SK-N-SH (cell line): Measurements from ENCODE around the gene ANKEF1. TPM values are rescaled to one million over a fixed set of nuclear protein-coding genes. Genes with fewer than 3 reads are reported as not detected.

Experiments
- CTCF ChIA-PET: fragments of 300-600, 350-600 bp; formaldehyde crosslinking; extraction: SDS; loops from one replicate; lab custom pipeline; 2021; lab: Yijun Ruan, JAX
- POLR2A ChIA-PET: fragments of 350-600 bp; sonication (Branson Sonifier 250); formaldehyde crosslinking; extraction: SDS; loops from one replicate; lab custom pipeline; 2020; ENCODE audit warnings: antibody characterized with exemption, inconsistent platforms; lab: Yijun Ruan, JAX
- DNase-seq: peaks from one replicate; pipeline ENCODE4 v3.0.0; 2012
- H2AFZ ChIP-seq: fragments of 200-600 bp; sonication (generic); 2 replicates; pipeline ENCODE4 v1.8.1; 2016; ENCODE audit warnings: antibody characterized with exemption, mild to moderate bottlenecking, low read depth
- H3F3A ChIP-seq: fragments of 200-600 bp; sonication (generic); replicated peaks from 2 replicates; pipeline ENCODE3; 2016; ENCODE audit warnings: antibody characterized with exemption, mild to moderate bottlenecking; ENCODE audit not compliant: insufficient read depth
- H3K27ac ChIP-seq, 2 experiments: fragments of 200-500 bp in 1 of 2; fragments of 200-600 bp in 1 of 2; sonication (Bioruptor generic) in 1 of 2; sonication (generic), shearing (Covaris generic) in 1 of 2; 2 replicates each; pipeline versions ENCODE4 v1.5.1 to v1.6.1; 2014 to 2016; ENCODE audit warnings: low read depth in 2 of 2, inconsistent platforms in 1 of 2, low read length in 1 of 2, mild to moderate bottlenecking in 1 of 2, mixed read lengths in 1 of 2
- H3K27me3 ChIP-seq: fragments of 200-600 bp; sonication (generic), shearing (Covaris generic); 2 replicates; pipeline ENCODE4 v1.6.1; 2016; ENCODE audit warnings: mixed run types; ENCODE audit not compliant: insufficient read depth
- H3K36me3 ChIP-seq, 2 experiments: fragments of 200-500 bp in 1 of 2; fragments of 200-600 bp in 1 of 2; sonication (Bioruptor generic) in 1 of 2; sonication (generic) in 1 of 2; replicated peaks in 1 of 2; 2 replicates each; pipeline versions ENCODE3 to v1.5.1; 2014 to 2016; ENCODE audit warnings: low read length in 1 of 2, mild to moderate bottlenecking in 1 of 2; ENCODE audit not compliant: insufficient read depth in 2 of 2, control insufficient read depth in 1 of 2
- H3K4me1 ChIP-seq, 2 experiments: fragments of 200-500 bp in 1 of 2; fragments of 200-600 bp in 1 of 2; sonication (Bioruptor generic) in 1 of 2; sonication (generic), shearing (Covaris generic) in 1 of 2; 2 replicates each; pipeline versions ENCODE4 v1.5.1 to v1.6.1; 2014 to 2016; ENCODE audit warnings: low read depth in 1 of 2, low read length in 1 of 2, mixed run types in 1 of 2; ENCODE audit not compliant: insufficient read depth in 2 of 2, control insufficient read depth in 1 of 2
- H3K4me2 ChIP-seq: fragments of 200-600 bp; sonication (generic), shearing (Covaris generic); 2 replicates; pipeline ENCODE4 v1.6.1; 2017; ENCODE audit warnings: mixed run types
- H3K4me3 ChIP-seq, 2 experiments: fragments of 200-500 bp in 1 of 2; fragments of 200-600 bp in 1 of 2; sonication (Bioruptor generic) in 1 of 2; sonication (generic), shearing (Covaris generic) in 1 of 2; 2 replicates each; pipeline versions ENCODE4 v1.5.1 to v1.8.1; 2014 to 2016; ENCODE audit warnings: low read depth in 2 of 2, inconsistent platforms in 1 of 2, low read length in 1 of 2, mild to moderate bottlenecking in 1 of 2, mixed read lengths in 1 of 2, moderate library complexity in 1 of 2
- H3K79me2 ChIP-seq: fragments of 200-600 bp; sonication (generic); 2 replicates; pipeline ENCODE4 v1.8.1; 2017; ENCODE audit warnings: mild to moderate bottlenecking; ENCODE audit not compliant: insufficient read depth
- H3K9ac ChIP-seq: fragments of 200-600 bp; sonication (generic); 2 replicates; pipeline ENCODE4 v1.6.1; 2017; ENCODE audit warnings: mixed run types
- H3K9me2 ChIP-seq: fragments of 200-600 bp; sonication (generic); 2 replicates; pipeline ENCODE4 v1.6.1; 2017; ENCODE audit warnings: mixed run types
- H3K9me3 ChIP-seq: fragments of 200-600 bp; sonication (generic); 2 replicates; pipeline ENCODE4 v1.6.1; 2017; ENCODE audit warnings: mixed run types, mild to moderate bottlenecking, moderate library complexity
- H4K20me1 ChIP-seq: fragments of 200-600 bp; sonication (generic); 2 replicates; pipeline ENCODE4 v1.6.1; 2017; ENCODE audit warnings: mild to moderate bottlenecking, mixed run types; ENCODE audit not compliant: insufficient read depth
- CHD2 ChIP-seq: fragments of 150-350 bp; IDR thresholded peaks from 2 replicates; pipeline ENCODE4 v1.6.1; 2018; ENCODE audit warnings: low read length; ENCODE audit not compliant: partially characterized antibody
- EP300 ChIP-seq, 2 experiments: IDR thresholded peaks; 2 replicates each; pipeline versions ENCODE4 v1.4.0 to v1.6.1; 2012; ENCODE audit warnings: borderline replicate concordance in 1 of 2, low read depth in 1 of 2, low read length in 1 of 2
- EZH2phosphoT487 ChIP-seq: fragments of 200-600 bp; sonication (generic); IDR thresholded peaks from 2 replicates; pipeline ENCODE4 v1.6.1; 2017; ENCODE audit warnings: low read depth, mixed run types, mild to moderate bottlenecking, antibody characterized with exemption, moderate library complexity, borderline replicate concordance
- FOSL2 ChIP-seq: IDR thresholded peaks from 2 replicates; pipeline ENCODE4 v1.4.0; 2012; ENCODE audit warnings: low read depth, mild to moderate bottlenecking, moderate library complexity, borderline replicate concordance
- FOXM1 ChIP-seq: IDR thresholded peaks from 2 replicates; pipeline ENCODE4 v1.4.0; 2012; ENCODE audit warnings: low read depth, mild to moderate bottlenecking
- GABPA ChIP-seq: IDR thresholded peaks from 2 replicates; pipeline ENCODE4 v1.4.0; 2012; ENCODE audit warnings: low read depth, mild to moderate bottlenecking
- GATA2 ChIP-seq: sonication (generic); formaldehyde crosslinking; IDR thresholded peaks from 2 replicates; pipeline ENCODE4 v1.5.0; 2020; ENCODE audit warnings: mild to moderate bottlenecking, missing genetic modification reagents
- MEF2A ChIP-seq: IDR thresholded peaks from 2 replicates; pipeline ENCODE4 v1.4.0; 2012; ENCODE audit warnings: low read depth, borderline replicate concordance
- MXI1 ChIP-seq: IDR thresholded peaks from 2 replicates; pipeline ENCODE4 v1.6.1; 2012; ENCODE audit warnings: mild to moderate bottlenecking, low read depth, low read length, improper control_type of control experiment
- RAD21 ChIP-seq: IDR thresholded peaks from 2 replicates; pipeline ENCODE4 v1.6.1; 2012; ENCODE audit warnings: mild to moderate bottlenecking, low read length
- REST ChIP-seq: IDR thresholded peaks from 2 replicates; pipeline ENCODE4 v1.6.1; 2012; ENCODE audit warnings: mild to moderate bottlenecking, low read depth, low read length, moderate library complexity
- RFX5 ChIP-seq: IDR thresholded peaks from 2 replicates; pipeline ENCODE4 v1.6.1; 2012; ENCODE audit warnings: mild to moderate bottlenecking, improper control_type of control experiment, low read length
- RXRA ChIP-seq: IDR thresholded peaks from 2 replicates; pipeline ENCODE4 v1.4.0; 2012; ENCODE audit warnings: low read depth, mild to moderate bottlenecking, borderline replicate concordance
- TAF1 ChIP-seq: IDR thresholded peaks from 2 replicates; pipeline ENCODE4 v1.6.1; 2012; ENCODE audit warnings: low read depth, mild to moderate bottlenecking, low read length, moderate library complexity, borderline replicate concordance
- TCF12 ChIP-seq: IDR thresholded peaks from 2 replicates; pipeline ENCODE4 v1.4.0; 2012
- TEAD4 ChIP-seq: IDR thresholded peaks from 2 replicates; pipeline ENCODE4 v1.4.0; 2012; ENCODE audit warnings: mild to moderate bottlenecking, borderline replicate concordance; ENCODE audit not compliant: insufficient read depth
- WGBS: methylation state at CpG from one replicate; pipeline ENCODE4 v1.1.6; 2017; ENCODE audit warnings: low lambda C conversion rate; 5-methylcytosine and 5-hydroxymethylcytosine counted together
- polyA plus RNA-seq, 3 experiments: library from polyadenylated mRNA; depleted of rRNA; stranded (reverse); fragments of >200 nt; gene quantifications; 2 replicates each; pipeline ENCODE4 v1.2.3, GENCODE V29; 2012

Gene ANKEF1
- polyA plus RNA-seq, 1 of the 3 experiments (the other 2 are of a cell fraction) = 2.3 TPM

- TF ChIP-seq MEF2A = no peak
- TF ChIP-seq TCF12 = no peak
- no peak for TF ChIP-seq RFX5
- no peak for TF ChIP-seq EP300 (IDR thresholded peaks at IDR 0.05; ENCODE audit: borderline replicate concordance in 1 of 2, low read depth in 1 of 2, low read length in 1 of 2)
- TF ChIP-seq FOXM1 = no peak
- TF ChIP-seq, all 33 proteins: peak for 0
Observed at GRCh38 chr20:10075606-10076005, 40.8 kb downstream of the ANKEF1 start (continued).

GRCh38 chr20:10076126-10077080, 41.6 kb downstream of the ANKEF1 start:
- Histone ChIP-seq H3K36me3 (no peaks in the 10 kb centered on the region), H3K4me1 (peaks cover 0 to 21% of the 10 kb centered on the region in 2 experiments; a peak in 1 of 4 replicates), H2AFZ (no peak overlapping the region), H3K27ac (no peak overlapping the region), H4K20me1 (no peaks in the 10 kb centered on the region), H3K79me2 (no peaks in the 10 kb centered on the region), H3F3A (peaks cover 12% of the 10 kb centered on the region), H3K9me2 (no peaks in the 10 kb centered on the region), H3K9ac (no peak overlapping the region), H3K4me2 (no peak overlapping the region)
- ChIA-PET POLR2A (no interaction called here), CTCF (interaction anchor here (1.0 to 4.8 kb wide), 9 partner anchors 10 to 459 kb away, joined by 3 to 45 read pairs (median 5); no protein-coding TSS in a partner anchor)
- no peak for DNase-seq
- WGBS = 77% methylated on average over 5 of the region's 5 CpGs
- no peak for TF ChIP-seq CHD2
- no peak for TF ChIP-seq RFX5
- no peak for TF ChIP-seq MXI1
- TF ChIP-seq TCF12 = no peak
- TF ChIP-seq FOSL2 = no peak
- no peak for TF ChIP-seq RAD21
- no peak for TF ChIP-seq TAF1
- no peak for TF ChIP-seq GABPA
- no peak for TF ChIP-seq RXRA
- no peak for TF ChIP-seq REST
- no peak for TF ChIP-seq EZH2phosphoT487
- TF ChIP-seq TEAD4 = no peak
- no peak for TF ChIP-seq GATA2
- TF ChIP-seq, all 33 proteins: peak for 0
- Histone ChIP-seq H3K27me3 (no peaks in the 10 kb centered on the region), H3K4me3 (no peak overlapping the region), H3K9me3 (no peaks in the 10 kb centered on the region)
